Uterus (tissue), 4 donors: ENCODE measurements around the gene MAP4K4. TPM values are rescaled to one million over a fixed set of nuclear protein-coding genes. Genes with fewer than 3 reads are reported as not detected.
"Not testable (repeated sequence)": the region's sequence is repeated elsewhere in the genome, so short reads cannot be mapped to it uniquely, and the experiment has no call there.

ENCODE experiments used
- DNase-seq, 2 donors: peaks; one replicate each; pipeline ENCODE4 v3.0.0-alpha.2; 2019 to 2020
- H3K27ac ChIP-seq, 2 donors: fragments of 200-600 bp; sonication (generic); 1 replicate in 1 of 2; 2 replicates in 1 of 2; pipeline ENCODE4 v1.5.1; 2016 to 2018
- H3K27me3 ChIP-seq, 2 donors: fragments of 200-600 bp; sonication (generic); one replicate each; pipeline ENCODE4 v1.5.1; 2018 to 2019; ENCODE audit warnings: control low read depth in 1 of 2
- H3K36me3 ChIP-seq, 2 donors: fragments of 200-600 bp; sonication (generic); one replicate each; pipeline ENCODE4 v1.5.1; 2019; ENCODE audit warnings: control low read depth in 1 of 2
- H3K4me1 ChIP-seq, 2 donors: fragments of 200-600 bp; sonication (generic); one replicate each; pipeline ENCODE4 v1.5.1; 2018 to 2019; ENCODE audit warnings: control low read depth in 1 of 2
- H3K4me3 ChIP-seq, 2 donors: fragments of 200-600 bp; sonication (generic); 1 replicate in 1 of 2; 2 replicates in 1 of 2; pipeline ENCODE4 v1.5.1; 2018 to 2019; ENCODE audit warnings: mild to moderate bottlenecking in 1 of 2
- H3K9me3 ChIP-seq, 2 donors: fragments of 200-600 bp; sonication (generic); one replicate each; pipeline ENCODE4 v1.5.1; 2019; ENCODE audit warnings: control low read depth in 1 of 2
- POLR2A ChIP-seq, 2 donors: fragments of 450-650 bp; IDR thresholded peaks; one replicate each; pipeline ENCODE4 v1.6.1; 2016; ENCODE audit warnings: antibody characterized with exemption in 2 of 2, mild to moderate bottlenecking in 1 of 2, moderate library complexity in 1 of 2
- intact Hi-C: fragments of 100-400 bp; cut with DNase I; formaldehyde crosslinking; loops from one replicate; pipeline ENCODE4 v1.15.1; 2023; ENCODE audit warnings: low total_unique reads
- total RNA-seq, 4 donors: library from RNA; depleted of rRNA in 3 of 4; stranded (reverse); fragments of >200 nt in 3 of 4; gene quantifications; one replicate each; pipeline versions ENCODE4 v1.1.0 to v1.2.4, GENCODE V29; 2014 to 2023
- TF ChIP-seq, protein P1 (sequence below), 4 experiments: fragments of 200-600 bp in 2 of 4; fragments of 450-650 bp in 2 of 4; sonication (generic) in 2 of 4; IDR thresholded peaks; one replicate each; pipeline ENCODE4 v1.5.1; 2016 to 2019; ENCODE audit warnings: antibody characterized with exemption in 4 of 4, mild to moderate bottlenecking in 2 of 4, moderate library complexity in 1 of 4
- donor health status: DM: yes; HTN: yes; CAD: no.

MAP4K4 gene
- total RNA-seq, 4 donors from 2014 or later: 17.9 to 87.2 (median 55.4) TPM

DNA sequence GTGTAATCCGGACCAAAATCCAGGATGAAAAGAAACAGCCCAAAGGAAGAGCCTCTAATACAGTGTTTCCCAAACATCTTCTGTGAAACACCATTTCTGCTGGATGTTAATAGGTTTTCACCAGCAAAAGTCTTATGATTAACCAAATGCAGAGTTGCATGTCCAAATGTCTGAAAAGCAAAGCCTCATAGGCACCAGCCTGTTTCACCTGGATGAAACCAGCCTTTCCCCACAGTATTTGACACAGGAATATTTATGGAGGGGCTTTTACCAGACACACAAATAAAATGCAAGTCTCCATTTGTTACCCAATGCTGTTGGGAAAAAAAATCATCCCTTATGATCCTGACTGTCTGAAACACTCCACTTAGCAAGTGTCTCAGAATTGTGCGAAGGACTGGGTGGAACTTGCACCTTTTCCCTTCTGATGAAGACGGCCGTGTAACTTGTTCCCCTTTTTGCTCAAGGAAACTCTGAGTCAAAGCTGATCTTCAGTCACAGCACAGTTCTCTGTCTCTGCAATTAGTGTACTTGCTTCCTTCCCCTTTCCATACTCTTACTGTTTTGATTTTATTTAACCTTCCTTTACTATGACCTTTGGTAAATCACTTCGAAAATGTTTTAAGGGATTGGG is 223.9 kb downstream of the MAP4K4 start:
- intact Hi-C loops: no loop called here
- no peak for DNase-seq
- Histone ChIP-seq H3K9me3 (no peaks in the 10 kb centered on the region), H3K27ac (no peak overlapping the region), H3K4me3 (no peak overlapping the region), H3K4me1 (no peaks in the 10 kb centered on the region), H3K27me3 (no peaks in the 10 kb centered on the region), H3K36me3 (no peaks in the 10 kb centered on the region)
- TF ChIP-seq POLR2A (IDR thresholded peaks at IDR 0.05): no peak
- TF ChIP-seq, protein P1, sequence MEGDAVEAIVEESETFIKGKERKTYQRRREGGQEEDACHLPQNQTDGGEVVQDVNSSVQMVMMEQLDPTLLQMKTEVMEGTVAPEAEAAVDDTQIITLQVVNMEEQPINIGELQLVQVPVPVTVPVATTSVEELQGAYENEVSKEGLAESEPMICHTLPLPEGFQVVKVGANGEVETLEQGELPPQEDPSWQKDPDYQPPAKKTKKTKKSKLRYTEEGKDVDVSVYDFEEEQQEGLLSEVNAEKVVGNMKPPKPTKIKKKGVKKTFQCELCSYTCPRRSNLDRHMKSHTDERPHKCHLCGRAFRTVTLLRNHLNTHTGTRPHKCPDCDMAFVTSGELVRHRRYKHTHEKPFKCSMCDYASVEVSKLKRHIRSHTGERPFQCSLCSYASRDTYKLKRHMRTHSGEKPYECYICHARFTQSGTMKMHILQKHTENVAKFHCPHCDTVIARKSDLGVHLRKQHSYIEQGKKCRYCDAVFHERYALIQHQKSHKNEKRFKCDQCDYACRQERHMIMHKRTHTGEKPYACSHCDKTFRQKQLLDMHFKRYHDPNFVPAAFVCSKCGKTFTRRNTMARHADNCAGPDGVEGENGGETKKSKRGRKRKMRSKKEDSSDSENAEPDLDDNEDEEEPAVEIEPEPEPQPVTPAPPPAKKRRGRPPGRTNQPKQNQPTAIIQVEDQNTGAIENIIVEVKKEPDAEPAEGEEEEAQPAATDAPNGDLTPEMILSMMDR (IDR thresholded peaks at IDR 0.05): no peak

DNA sequence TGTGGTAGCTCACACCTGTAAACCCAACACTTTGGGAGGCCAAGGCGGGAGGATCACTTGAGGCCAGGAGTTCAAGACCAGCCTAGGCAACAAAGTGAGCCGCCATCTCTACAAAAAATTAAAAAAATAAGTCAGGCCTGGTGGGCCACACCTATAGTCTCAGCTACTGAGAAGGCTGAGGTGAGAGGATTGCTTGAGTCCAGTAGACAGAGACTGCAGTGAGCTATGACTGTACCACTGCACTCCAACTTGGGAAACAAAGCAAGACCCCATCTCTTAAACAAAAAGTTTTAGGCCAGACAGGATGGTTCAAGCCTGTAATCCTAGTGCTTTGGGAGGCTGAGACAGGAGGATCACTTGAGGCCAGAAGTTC is 224.4 kb downstream of the MAP4K4 start:
- no peaks in the 10 kb centered on the region for H3K27me3 ChIP-seq
- TF ChIP-seq, protein P1 (IDR thresholded peaks at IDR 0.05): no peak
- no peak for TF ChIP-seq POLR2A (IDR thresholded peaks at IDR 0.05)
- no peak overlapping the region for H3K27ac ChIP-seq
- intact Hi-C loops: no loop called here
- H3K9me3 ChIP-seq: no peaks in the 10 kb centered on the region
- no peaks in the 10 kb centered on the region for H3K36me3 ChIP-seq
- no peak overlapping the region for H3K4me3 ChIP-seq
- no peaks in the 10 kb centered on the region for H3K4me1 ChIP-seq
- no peak for DNase-seq

GRCh38 chr2:101924311-101924710 is 226.8 kb downstream of the MAP4K4 start:
- not testable (repeated sequence) for H3K27me3 ChIP-seq

GRCh38 chr2:101930019-101930418 is 232.5 kb downstream of the MAP4K4 start:
- H3K9me3 ChIP-seq: no peaks in the 10 kb centered on the region
- H3K4me1 ChIP-seq: no peaks in the 10 kb centered on the region
- no peaks in the 10 kb centered on the region for H3K36me3 ChIP-seq
- TF ChIP-seq POLR2A (IDR thresholded peaks at IDR 0.05): no peak
- TF ChIP-seq, protein P1 (IDR thresholded peaks at IDR 0.05): no peak
- no peaks in the 10 kb centered on the region for H3K27me3 ChIP-seq
- intact Hi-C loops: no loop called here
- H3K27ac ChIP-seq: no peak overlapping the region
- no peak overlapping the region for H3K4me3 ChIP-seq
- DNase-seq: no peak

More at GRCh38 chr2:101924311-101924710, 226.8 kb downstream of the MAP4K4 start:
- DNase-seq, H3K4me3 ChIP-seq, intact Hi-C loops, H3K9me3 ChIP-seq, H3K36me3 ChIP-seq, H3K27ac ChIP-seq, H3K4me1 ChIP-seq: not testable (repeated sequence)

DNA sequence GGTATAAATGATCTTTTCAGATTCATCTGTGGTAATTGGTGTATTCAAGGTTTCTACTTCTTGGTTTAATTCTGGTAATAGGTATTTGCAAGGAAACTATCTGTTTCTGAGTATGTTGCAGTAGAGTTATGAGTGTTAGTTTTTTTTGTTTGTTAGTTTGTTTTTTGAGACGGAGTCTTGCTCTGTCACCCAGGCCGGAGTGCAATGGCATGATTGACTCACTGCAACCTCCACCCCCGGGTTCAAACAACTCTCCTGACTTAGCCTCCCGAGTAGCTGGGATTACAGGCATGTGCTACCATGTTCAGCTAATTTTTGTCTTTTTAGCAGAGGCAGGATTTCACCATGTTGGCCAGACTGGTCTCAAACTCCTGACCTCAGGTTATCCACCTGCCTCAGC is 233.3 kb downstream of the MAP4K4 start:
- H3K36me3 ChIP-seq: no peaks in the 10 kb centered on the region
- H3K9me3 ChIP-seq: no peaks in the 10 kb centered on the region
- no peak overlapping the region for H3K4me3 ChIP-seq
- intact Hi-C loops: no loop called here
- no peaks in the 10 kb centered on the region for H3K4me1 ChIP-seq
- TF ChIP-seq POLR2A (IDR thresholded peaks at IDR 0.05): no peak
- TF ChIP-seq, protein P1 (IDR thresholded peaks at IDR 0.05): no peak
- DNase-seq: no peak
- H3K27ac ChIP-seq: no peak overlapping the region
- H3K27me3 ChIP-seq: no peaks in the 10 kb centered on the region

- intact Hi-C loops: no loop called here
- H3K4me1 ChIP-seq: no peaks in the 10 kb centered on the region
- no peak for DNase-seq
Measured at GRCh38 chr2:101931402-101931801, 233.9 kb downstream of the MAP4K4 start.

GRCh38 chr2:101935764-101936163 is 238.3 kb downstream of the MAP4K4 start:
- intact Hi-C loops, H3K27ac ChIP-seq, H3K9me3 ChIP-seq, H3K27me3 ChIP-seq, H3K36me3 ChIP-seq, H3K4me1 ChIP-seq, DNase-seq, H3K4me3 ChIP-seq: not testable (repeated sequence)

More at GRCh38 chr2:101931402-101931801, 233.9 kb downstream of the MAP4K4 start:
- Histone ChIP-seq H3K27ac (no peak overlapping the region), H3K4me3 (no peak overlapping the region), H3K27me3 (no peaks in the 10 kb centered on the region), H3K36me3 (no peaks in the 10 kb centered on the region), H3K9me3 (no peaks in the 10 kb centered on the region)
- TF ChIP-seq, protein P1 (IDR thresholded peaks at IDR 0.05): no peak
- TF ChIP-seq POLR2A (IDR thresholded peaks at IDR 0.05): no peak
